ENCODE measurements around the gene FCN2. TPM values are rescaled to one million over a fixed set of nuclear protein-coding genes. Genes with fewer than 3 reads are reported as not detected.

The FCN2 gene
- total and polyA plus RNA-seq, 2 of the 4 experiments (the other 2 are of a cell fraction), result not detected

DNA sequence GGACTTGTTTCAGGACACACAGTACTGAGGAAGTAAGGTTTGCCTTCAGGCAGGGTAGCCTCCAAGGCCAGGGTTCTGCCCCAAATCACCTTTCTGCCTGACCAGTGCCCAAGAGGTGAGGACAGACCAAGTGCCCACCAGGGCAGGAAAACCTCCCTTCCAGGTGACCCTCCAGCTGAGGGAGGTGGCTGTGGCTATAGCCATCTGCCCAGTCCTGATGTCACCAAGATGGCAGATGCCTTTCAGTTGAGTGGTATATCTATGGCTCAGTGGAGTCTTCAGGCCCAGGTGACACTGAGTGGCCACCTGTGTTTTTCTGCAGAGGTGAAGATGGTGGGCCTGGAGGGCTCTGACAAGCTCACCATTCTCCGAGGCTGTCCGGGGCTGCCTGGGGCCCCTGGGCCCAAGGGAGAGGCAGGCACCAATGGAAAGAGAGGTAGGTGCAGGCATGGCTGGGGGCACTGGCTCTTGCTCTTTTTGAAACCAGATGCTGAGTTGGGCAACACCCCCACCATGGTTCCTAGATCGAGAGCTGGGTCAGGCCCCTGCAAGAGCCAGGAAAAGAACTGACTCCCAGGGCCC, 1.7 kb downstream of the FCN2 start:
- Histone ChIP-seq H2AFZ (replicated peaks; ENCODE audit: low read length, poor library complexity) (no peak overlapping the region), H3K9me3 (ENCODE audit: control insufficient read depth, insufficient read depth, low read length) (no peaks in the 10 kb centered on the region), H3K27ac (ENCODE audit: insufficient read depth, low read length) (no peak overlapping the region), H3K9me1 (ENCODE audit: insufficient read depth, low read length) (no peaks in the 10 kb centered on the region), H4K20me1 (ENCODE audit: insufficient read depth, low read length) (no peaks in the 10 kb centered on the region), H3K14ac (replicated peaks; ENCODE audit: low read depth, low read length) (no peak overlapping the region), H3K9ac (ENCODE audit: low read depth, low read length) (no peak overlapping the region), H3K23ac (ENCODE audit: low read depth, low read length) (no peak overlapping the region), H3K36me3 (ENCODE audit: control insufficient read depth, insufficient read depth, low read length) (no peaks in the 10 kb centered on the region), H3K27me3 (ENCODE audit: control insufficient read depth, insufficient read depth, low read length) (peaks cover 52% of the 10 kb centered on the region), H3K79me1 (ENCODE audit: low read depth in 1 of 2, low read length in 2 of 2) (no peaks in the 10 kb centered on the region), H2AK5ac (ENCODE audit: low read depth, low read length) (no peak overlapping the region), H2BK120ac (ENCODE audit: low read depth, low read length) (no peak overlapping the region), H3K4me3 (ENCODE audit: insufficient read depth, low read depth, low read length) (no peak overlapping the region), H3K4ac (ENCODE audit: low read depth, low read length) (no peak overlapping the region), H4K8ac (ENCODE audit: low read depth in 2 of 2, low read length in 2 of 2) (no peak overlapping the region), H3K56ac (ENCODE audit: extremely low read depth, insufficient read depth, low read length) (no peak overlapping the region), H4K91ac (ENCODE audit: insufficient read depth, low read depth, low read length) (no peak overlapping the region), H3K4me1 (ENCODE audit: control insufficient read depth, insufficient read depth, low read length) (no peaks in the 10 kb centered on the region), H3K4me2 (ENCODE audit: low read depth, low read length) (no peak overlapping the region), H2BK15ac (ENCODE audit: low read depth, low read length) (no peak overlapping the region), H2AK9ac (replicated peaks; ENCODE audit: low read depth, low read length, poor library complexity) (no peak overlapping the region), H2BK5ac (ENCODE audit: low read depth, low read length, poor library complexity, severe bottlenecking) (no peak overlapping the region), H2BK20ac (ENCODE audit: low read depth, low read length) (no peak overlapping the region), H4K5ac (ENCODE audit: low read depth, low read length) (no peak overlapping the region), H3K18ac (ENCODE audit: low read depth, low read length) (no peak overlapping the region)
- TF ChIP-seq MAZ (IDR thresholded peaks at IDR 0.05; ENCODE audit: borderline replicate concordance, low read depth, low read length), result no peak
- TF ChIP-seq, protein P1, sequence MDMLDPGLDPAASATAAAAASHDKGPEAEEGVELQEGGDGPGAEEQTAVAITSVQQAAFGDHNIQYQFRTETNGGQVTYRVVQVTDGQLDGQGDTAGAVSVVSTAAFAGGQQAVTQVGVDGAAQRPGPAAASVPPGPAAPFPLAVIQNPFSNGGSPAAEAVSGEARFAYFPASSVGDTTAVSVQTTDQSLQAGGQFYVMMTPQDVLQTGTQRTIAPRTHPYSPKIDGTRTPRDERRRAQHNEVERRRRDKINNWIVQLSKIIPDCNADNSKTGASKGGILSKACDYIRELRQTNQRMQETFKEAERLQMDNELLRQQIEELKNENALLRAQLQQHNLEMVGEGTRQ (IDR thresholded peaks at IDR 0.05; ENCODE audit: low read depth, low read length), result no peak
- intact Hi-C loops (cut with micrococcal nuclease), result no loop called here
- DNase-seq (no peak), ATAC-seq (ENCODE audit: low read depth) (no peak)
- dilution Hi-C loops (cut with HindIII; ENCODE audit: low sequenced_read_pairs, unreplicated experiment), result no loop called here
- in situ Hi-C loops (cut with MboI; ENCODE audit: low sequenced_read_pairs), result no loop called here
- CTCF ChIA-PET, result no interaction called here
- POLR2A ChIA-PET (ENCODE audit: unreplicated experiment), result no interaction called here
- BruUV-seq (replicated peaks), result no TSS peak
- WGBS, 2 experiments (ENCODE audit: extremely low coverage in 2 of 2, insufficient read length in 1 of 2), result no CpG with 5 or more reads among the region's 3 CpGs

Data from IMR-90 (cell line).